Suprapubic skin (tissue), 4 donors: ENCODE measurements around the gene DPM2.

Experiments used
- EP300 ChIP-seq: sonication (generic); formaldehyde crosslinking; IDR thresholded peaks from one replicate; pipeline ENCODE4 v1.6.1; 2017; ENCODE audit warnings: antibody characterized with exemption
- POLR2A ChIP-seq, 2 donors: fragments of 450-650 bp; IDR thresholded peaks; one replicate each; pipeline ENCODE4 v1.6.1; 2017; ENCODE audit warnings: antibody characterized with exemption in 2 of 2, mild to moderate bottlenecking in 2 of 2, moderate library complexity in 2 of 2
- POLR2AphosphoS5 ChIP-seq, 3 donors: sonication (generic); formaldehyde crosslinking; IDR thresholded peaks; one replicate each; pipeline ENCODE4 v1.6.1; 2017; ENCODE audit warnings: antibody characterized with exemption in 3 of 3
- TF ChIP-seq, protein P1 (sequence below), 2 donors: fragments of 200-600 bp in 1 of 2; fragments of 450-650 bp in 1 of 2; sonication (generic) in 1 of 2; IDR thresholded peaks; one replicate each; pipeline ENCODE4 v1.5.1; 2016 to 2019; ENCODE audit warnings: antibody characterized with exemption in 2 of 2, mild to moderate bottlenecking in 1 of 2, moderate library complexity in 1 of 2

- TF ChIP-seq POLR2A (IDR thresholded peaks at IDR 0.05) (peak in 1 of 2 donors; percentile 34), POLR2AphosphoS5 (IDR thresholded peaks at IDR 0.05) (peak in 1 of 3 donors; percentile 84), EP300 (no peak)
- TF ChIP-seq, protein P1, sequence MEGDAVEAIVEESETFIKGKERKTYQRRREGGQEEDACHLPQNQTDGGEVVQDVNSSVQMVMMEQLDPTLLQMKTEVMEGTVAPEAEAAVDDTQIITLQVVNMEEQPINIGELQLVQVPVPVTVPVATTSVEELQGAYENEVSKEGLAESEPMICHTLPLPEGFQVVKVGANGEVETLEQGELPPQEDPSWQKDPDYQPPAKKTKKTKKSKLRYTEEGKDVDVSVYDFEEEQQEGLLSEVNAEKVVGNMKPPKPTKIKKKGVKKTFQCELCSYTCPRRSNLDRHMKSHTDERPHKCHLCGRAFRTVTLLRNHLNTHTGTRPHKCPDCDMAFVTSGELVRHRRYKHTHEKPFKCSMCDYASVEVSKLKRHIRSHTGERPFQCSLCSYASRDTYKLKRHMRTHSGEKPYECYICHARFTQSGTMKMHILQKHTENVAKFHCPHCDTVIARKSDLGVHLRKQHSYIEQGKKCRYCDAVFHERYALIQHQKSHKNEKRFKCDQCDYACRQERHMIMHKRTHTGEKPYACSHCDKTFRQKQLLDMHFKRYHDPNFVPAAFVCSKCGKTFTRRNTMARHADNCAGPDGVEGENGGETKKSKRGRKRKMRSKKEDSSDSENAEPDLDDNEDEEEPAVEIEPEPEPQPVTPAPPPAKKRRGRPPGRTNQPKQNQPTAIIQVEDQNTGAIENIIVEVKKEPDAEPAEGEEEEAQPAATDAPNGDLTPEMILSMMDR (IDR thresholded peaks at IDR 0.05): no peak
These were observed at the start of gene DPM2 for GRCh38 chr9:127937388-127938297.
